Endodermal cell (in vitro differentiated cells): Measurements from ENCODE around the gene COX8C. TPM values are rescaled to one million over a fixed set of nuclear protein-coding genes. Genes with fewer than 3 reads are reported as not detected.

Source experiments
- DNase-seq: peaks from one replicate; pipeline ENCODE4 v3.0.0-alpha.2; 2017
- H3K27ac ChIP-seq: 2 replicates; pipeline ENCODE4 v1.5.1; 2013; ENCODE audit warnings: mild to moderate bottlenecking, low read depth, low read length, moderate library complexity
- H3K27me3 ChIP-seq: 2 replicates; pipeline ENCODE4 v1.6.1; 2013; ENCODE audit warnings: mild to moderate bottlenecking, low read length, moderate library complexity; ENCODE audit not compliant: insufficient read depth, control insufficient read depth, poor library complexity, severe bottlenecking
- H3K36me3 ChIP-seq: 2 replicates; pipeline ENCODE4 v1.7.0; 2013; ENCODE audit warnings: mild to moderate bottlenecking, low read length, moderate library complexity; ENCODE audit not compliant: control insufficient read depth, insufficient read depth
- H3K4me1 ChIP-seq: one replicate; pipeline ENCODE4 v1.7.0; 2013; ENCODE audit warnings: low read length; ENCODE audit not compliant: control insufficient read depth, insufficient read depth
- H3K4me3 ChIP-seq: 2 replicates; pipeline ENCODE4 v1.5.1; 2013; ENCODE audit warnings: mild to moderate bottlenecking, low read length, moderate library complexity
- H3K9ac ChIP-seq: 2 replicates; pipeline ENCODE4 v1.6.1; 2013; ENCODE audit warnings: mild to moderate bottlenecking, low read length, moderate library complexity; ENCODE audit not compliant: poor library complexity, severe bottlenecking; ENCODE audit errors: extremely low read depth
- H3K9me3 ChIP-seq: 2 replicates; pipeline ENCODE4 v1.6.1; 2013; ENCODE audit warnings: mild to moderate bottlenecking, low read length, moderate library complexity; ENCODE audit not compliant: control insufficient read depth
- H3K27ac Mint-ChIP-seq: 2 replicates; pipeline ENCODE4 v1.8.0; 2020; ENCODE audit warnings: mixed read lengths
- H3K27me3 Mint-ChIP-seq: 2 replicates; pipeline ENCODE4 v1.8.0; 2021; ENCODE audit warnings: mild to moderate bottlenecking, mixed read lengths; ENCODE audit not compliant: insufficient read depth
- H3K36me3 Mint-ChIP-seq: 2 replicates; pipeline ENCODE4 v1.8.0; 2020; ENCODE audit warnings: low read depth, mixed read lengths
- H3K4me1 Mint-ChIP-seq: 2 replicates; pipeline ENCODE4 v1.8.0; 2020; ENCODE audit warnings: mixed read lengths
- H3K4me3 Mint-ChIP-seq: 2 replicates; pipeline ENCODE4 v1.8.0; 2020; ENCODE audit warnings: mild to moderate bottlenecking, moderate library complexity, mixed read lengths
- H3K9me3 Mint-ChIP-seq: 2 replicates; pipeline ENCODE4 v1.8.0; 2020; ENCODE audit warnings: mild to moderate bottlenecking, mixed read lengths
- WGBS, 2 experiments: methylation state at CpG; one replicate each; pipeline versions ENCODE4 v1.1.5 to v1.1.7; 2013; ENCODE audit warnings: missing lambda C conversion rate in 2 of 2, mixed read lengths in 1 of 2; ENCODE audit not compliant: insufficient coverage in 1 of 2, insufficient read length in 1 of 2; 5-methylcytosine and 5-hydroxymethylcytosine counted together
- total RNA-seq, 2 donors: library from RNA; stranded (reverse); fragmentation: NEBNext Ultra II Directional in 1 of 2; extraction: Animal tissue kit (Norgen Biotek cat#: 25700) in 1 of 2; gene quantifications; 2 replicates in 1 of 2; 3 replicates in 1 of 2; pipeline ENCODE4 v1.2.1, GENCODE V29; 2021
- TF ChIP-seq, protein P1 (sequence below): fragments of 200-600 bp; sonication (generic); conservative IDR thresholded peaks from 2 replicates; pipeline ENCODE4 v1.5.0; 2021; ENCODE audit warnings: antibody characterized with exemption, mild to moderate bottlenecking

Gene COX8C
- total RNA-seq, 2 donors from 2014 or later = not detected

- Histone ChIP-seq H3K27ac (no peak overlapping the region), H3K4me3 (no peak overlapping the region), H3K4me1 (no peaks in the 10 kb centered on the region), H3K9ac (no peak overlapping the region), H3K36me3 (peaks cover 37% of the 10 kb centered on the region), H3K27me3 (no peaks in the 10 kb centered on the region), H3K9me3 (no peaks in the 10 kb centered on the region)
- Mint-ChIP-seq H3K4me3 (no peak overlapping the region), H3K9me3 (no peaks in the 10 kb centered on the region), H3K4me1 (peaks cover 20% of the 10 kb centered on the region), H3K36me3 (peaks cover 16% of the 10 kb centered on the region), H3K27ac (no peak overlapping the region), H3K27me3 (no peaks in the 10 kb centered on the region)
- TF ChIP-seq, protein P1, sequence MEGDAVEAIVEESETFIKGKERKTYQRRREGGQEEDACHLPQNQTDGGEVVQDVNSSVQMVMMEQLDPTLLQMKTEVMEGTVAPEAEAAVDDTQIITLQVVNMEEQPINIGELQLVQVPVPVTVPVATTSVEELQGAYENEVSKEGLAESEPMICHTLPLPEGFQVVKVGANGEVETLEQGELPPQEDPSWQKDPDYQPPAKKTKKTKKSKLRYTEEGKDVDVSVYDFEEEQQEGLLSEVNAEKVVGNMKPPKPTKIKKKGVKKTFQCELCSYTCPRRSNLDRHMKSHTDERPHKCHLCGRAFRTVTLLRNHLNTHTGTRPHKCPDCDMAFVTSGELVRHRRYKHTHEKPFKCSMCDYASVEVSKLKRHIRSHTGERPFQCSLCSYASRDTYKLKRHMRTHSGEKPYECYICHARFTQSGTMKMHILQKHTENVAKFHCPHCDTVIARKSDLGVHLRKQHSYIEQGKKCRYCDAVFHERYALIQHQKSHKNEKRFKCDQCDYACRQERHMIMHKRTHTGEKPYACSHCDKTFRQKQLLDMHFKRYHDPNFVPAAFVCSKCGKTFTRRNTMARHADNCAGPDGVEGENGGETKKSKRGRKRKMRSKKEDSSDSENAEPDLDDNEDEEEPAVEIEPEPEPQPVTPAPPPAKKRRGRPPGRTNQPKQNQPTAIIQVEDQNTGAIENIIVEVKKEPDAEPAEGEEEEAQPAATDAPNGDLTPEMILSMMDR = no peak
- DNase-seq = no peak
- 99 to 100% methylated on average over 2 to 4 of the region's 4 CpGs for WGBS, 2 experiments
Measured at GRCh38 chr14:93323600-93324174, 23.3 kb upstream of the COX8C start.

GRCh38 chr14:93326196-93326595 is 20.8 kb upstream of the COX8C start:
- H3K36me3 Mint-ChIP-seq = peaks cover 16% of the 10 kb centered on the region
- no peaks in the 10 kb centered on the region for H3K27me3 Mint-ChIP-seq
- 89 to 96% methylated on average over 3 to 5 of the region's 5 CpGs for WGBS, 2 experiments
- Histone ChIP-seq H3K9me3 (no peaks in the 10 kb centered on the region), H3K27ac (no peak overlapping the region), H3K27me3 (no peaks in the 10 kb centered on the region), H3K4me1 (peaks cover 4% of the 10 kb centered on the region), H3K36me3 (peaks cover 37% of the 10 kb centered on the region), H3K9ac (no peak overlapping the region), H3K4me3 (no peak overlapping the region)
- DNase-seq = no peak
- no peak overlapping the region for H3K27ac Mint-ChIP-seq
- peaks cover 24% of the 10 kb centered on the region for H3K4me1 Mint-ChIP-seq
- TF ChIP-seq, protein P1 = no peak
- no peaks in the 10 kb centered on the region for H3K9me3 Mint-ChIP-seq
- no peak overlapping the region for H3K4me3 Mint-ChIP-seq

DNA sequence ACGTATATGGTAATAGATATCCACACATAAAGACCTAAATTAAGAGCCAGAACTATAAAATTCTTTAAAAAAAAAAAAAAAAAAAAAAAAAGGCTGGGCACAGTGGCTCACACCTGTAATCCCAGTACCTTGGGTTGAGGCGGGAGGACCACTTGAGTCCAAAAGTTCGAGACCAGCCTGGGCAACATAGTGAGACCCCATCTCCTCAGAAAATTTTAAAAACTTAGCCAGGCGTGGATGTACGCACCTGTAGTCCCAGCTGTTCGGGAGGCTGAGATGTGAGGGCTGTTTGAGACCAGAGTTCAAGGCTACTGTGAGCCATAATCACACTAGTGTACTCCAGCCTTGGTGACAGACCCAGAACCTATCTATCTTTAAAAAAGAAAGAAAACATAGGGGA is 18.4 kb upstream of the COX8C start:
- 83 to 98% methylated on average over 5 to 6 of the region's 6 CpGs for WGBS, 2 experiments
- TF ChIP-seq, protein P1 = no peak
- no peaks in the 10 kb centered on the region for H3K27me3 Mint-ChIP-seq

More for the DNA sequence above, 18.4 kb upstream of the COX8C start:
- H3K4me1 Mint-ChIP-seq = peaks cover 28% of the 10 kb centered on the region
- H3K4me3 ChIP-seq = no peak overlapping the region
- peaks cover 11% of the 10 kb centered on the region for H3K36me3 Mint-ChIP-seq
- no peak overlapping the region for H3K4me3 Mint-ChIP-seq
- H3K27ac ChIP-seq = no peak overlapping the region
- no peak for DNase-seq
- H3K36me3 ChIP-seq = peaks cover 17% of the 10 kb centered on the region
- no peaks in the 10 kb centered on the region for H3K9me3 Mint-ChIP-seq
- H3K4me1 ChIP-seq = peaks cover 7% of the 10 kb centered on the region
- H3K27ac Mint-ChIP-seq = no peak overlapping the region
- no peaks in the 10 kb centered on the region for H3K27me3 ChIP-seq
- no peak overlapping the region for H3K9ac ChIP-seq
- no peaks in the 10 kb centered on the region for H3K9me3 ChIP-seq
